Muscle of leg (tissue), 11 donors: ENCODE measurements around the gene RB1. TPM values are rescaled to one million over a fixed set of nuclear protein-coding genes. Genes with fewer than 3 reads are reported as not detected.

Experiments
- DNase-seq: peaks from one replicate; pipeline ENCODE4 v3.0.0; 2013
- H3K27ac ChIP-seq: one replicate; pipeline ENCODE4 v1.5.1; 2013; ENCODE audit warnings: mild to moderate bottlenecking, low read length, control low read depth
- H3K27me3 ChIP-seq: one replicate; pipeline ENCODE4 v1.6.1; 2013; ENCODE audit warnings: low read length; ENCODE audit not compliant: control insufficient read depth, insufficient read depth
- H3K36me3 ChIP-seq: one replicate; pipeline ENCODE4 v1.6.1; 2013; ENCODE audit warnings: low read length; ENCODE audit not compliant: control insufficient read depth, insufficient read depth
- H3K4me1 ChIP-seq: one replicate; pipeline ENCODE4 v1.6.1; 2013; ENCODE audit warnings: low read length; ENCODE audit not compliant: control insufficient read depth, insufficient read depth
- H3K4me3 ChIP-seq: one replicate; pipeline ENCODE4 v1.5.1; 2013; ENCODE audit warnings: low read length, control low read depth
- H3K9me3 ChIP-seq: replicated peaks from 2 replicates; pipeline ENCODE4 v1.6.1; 2013; ENCODE audit warnings: low read depth, low read length; ENCODE audit not compliant: control insufficient read depth
- WGBS: methylation state at CpG from one replicate; pipeline ENCODE4 v1.1.5; 2013; ENCODE audit warnings: missing lambda C conversion rate; ENCODE audit not compliant: insufficient coverage; 5-methylcytosine and 5-hydroxymethylcytosine counted together
- polyA plus RNA-seq, 8 donors: library from polyadenylated mRNA; unstranded; fragments of 120-200 nt; gene quantifications; one replicate each; pipeline versions ENCODE4 v1.2.1 to v1.2.3, GENCODE V29; 2013; ENCODE audit warnings: inconsistent platforms in 1 of 8, low replicate concordance in 1 of 8; ENCODE audit not compliant: insufficient read length in 8 of 8, insufficient read depth in 1 of 8
- total RNA-seq: library from RNA; stranded (reverse); fragments of 120-200 nt; gene quantifications from one replicate; pipeline ENCODE4 v1.2.4, GENCODE V29; 2013

The RB1 gene
- total and polyA plus RNA-seq, 9 donors: 45.0 to 60.3 (median 51.8) TPM

GRCh38 chr13:48489666-48490065 is 186.1 kb downstream of the RB1 start:
- Histone ChIP-seq H3K27me3 (no peaks in the 10 kb centered on the region), H3K9me3 (peaks cover 2% of the 10 kb centered on the region), H3K4me3 (no peak overlapping the region), H3K4me1 (peaks cover 11% of the 10 kb centered on the region), H3K36me3 (peaks cover 11% of the 10 kb centered on the region), H3K27ac (no peak overlapping the region)
- DNase-seq: no peak

GRCh38 chr13:48490241-48490640 is 186.7 kb downstream of the RB1 start:
- Histone ChIP-seq H3K4me1 (peaks cover 11% of the 10 kb centered on the region), H3K4me3 (no peak overlapping the region), H3K27ac (no peak overlapping the region)

GRCh38 chr13:48491423-48492095 is 188.0 kb downstream of the RB1 start:
- peaks cover 2% of the 10 kb centered on the region for H3K9me3 ChIP-seq
- peak overlapping the region; percentile 68 for H3K27ac ChIP-seq
- peak overlapping the region; percentile 1 for H3K4me3 ChIP-seq
- DNase-seq: no peak
- peaks cover 11% of the 10 kb centered on the region for H3K4me1 ChIP-seq
- H3K27me3 ChIP-seq: no peaks in the 10 kb centered on the region
- H3K36me3 ChIP-seq: peaks cover 17% of the 10 kb centered on the region

More at GRCh38 chr13:48490241-48490640, 186.7 kb downstream of the RB1 start:
- Histone ChIP-seq H3K27me3 (no peaks in the 10 kb centered on the region), H3K9me3 (peaks cover 2% of the 10 kb centered on the region), H3K36me3 (peaks cover 11% of the 10 kb centered on the region)
- no CpG with 5 or more reads among the region's 3 CpGs for WGBS
- no peak for DNase-seq

- peak overlapping the region; percentile 2 for H3K4me3 ChIP-seq
- peak overlapping the region; percentile 68 for H3K27ac ChIP-seq
- no peaks in the 10 kb centered on the region for H3K27me3 ChIP-seq
- no peak for DNase-seq
- WGBS: 100% methylated on average over 1 of the region's 1 CpG
- H3K36me3 ChIP-seq: peaks cover 17% of the 10 kb centered on the region
- H3K9me3 ChIP-seq: peaks cover 2% of the 10 kb centered on the region
- peaks cover 11% of the 10 kb centered on the region for H3K4me1 ChIP-seq
Observed at GRCh38 chr13:48492096-48492440, 188.5 kb downstream of the RB1 start.

GRCh38 chr13:48492470-48493065 is 189.0 kb downstream of the RB1 start:
- 52% methylated on average over 16 of the region's 16 CpGs for WGBS
- H3K4me1 ChIP-seq: peaks cover 11% of the 10 kb centered on the region
- H3K4me3 ChIP-seq: peak overlapping the region; percentile 2
- H3K36me3 ChIP-seq: peaks cover 14% of the 10 kb centered on the region
- peak overlapping the region; percentile 68 for H3K27ac ChIP-seq
- no peaks in the 10 kb centered on the region for H3K27me3 ChIP-seq
- peak; percentile 89 for DNase-seq
- peaks cover 2% of the 10 kb centered on the region for H3K9me3 ChIP-seq

GRCh38 chr13:48493066-48493765 is 189.7 kb downstream of the RB1 start:
- Histone ChIP-seq H3K27ac (peak overlapping the region; percentile 52), H3K4me3 (no peak overlapping the region)
- 81% methylated on average over 4 of the region's 4 CpGs for WGBS

GRCh38 chr13:48493851-48494250 is 190.3 kb downstream of the RB1 start:
- H3K4me1 ChIP-seq: peaks cover 11% of the 10 kb centered on the region
- H3K27me3 ChIP-seq: no peaks in the 10 kb centered on the region
- H3K27ac ChIP-seq: no peak overlapping the region
- DNase-seq: no peak
- no CpG with 5 or more reads among the region's 2 CpGs for WGBS
- peaks cover 13% of the 10 kb centered on the region for H3K36me3 ChIP-seq
- H3K9me3 ChIP-seq: no peaks in the 10 kb centered on the region
- H3K4me3 ChIP-seq: no peak overlapping the region

More at GRCh38 chr13:48493066-48493765, 189.7 kb downstream of the RB1 start:
- Histone ChIP-seq H3K4me1 (peaks cover 11% of the 10 kb centered on the region), H3K9me3 (no peaks in the 10 kb centered on the region), H3K36me3 (peaks cover 15% of the 10 kb centered on the region), H3K27me3 (no peaks in the 10 kb centered on the region)
- DNase-seq: no peak

- no CpG with 5 or more reads among the region's 1 CpG for WGBS
- Histone ChIP-seq H3K9me3 (no peaks in the 10 kb centered on the region), H3K36me3 (peaks cover 14% of the 10 kb centered on the region), H3K4me1 (peaks cover 11% of the 10 kb centered on the region), H3K27ac (no peak overlapping the region), H3K27me3 (no peaks in the 10 kb centered on the region), H3K4me3 (no peak overlapping the region)
- DNase-seq: no peak
Observed at GRCh38 chr13:48494874-48495273, 191.3 kb downstream of the RB1 start.

- no peak for DNase-seq
- Histone ChIP-seq H3K4me3 (no peak overlapping the region), H3K27ac (no peak overlapping the region), H3K4me1 (peaks cover 11% of the 10 kb centered on the region), H3K27me3 (no peaks in the 10 kb centered on the region), H3K9me3 (no peaks in the 10 kb centered on the region), H3K36me3 (peaks cover 23% of the 10 kb centered on the region)
- WGBS: no CpG with 5 or more reads among the region's 7 CpGs
Observed at GRCh38 chr13:48496271-48497161, 193.0 kb downstream of the RB1 start.

GRCh38 chr13:48497669-48498068 is 194.1 kb downstream of the RB1 start:
- H3K9me3 ChIP-seq: no peaks in the 10 kb centered on the region
- H3K4me1 ChIP-seq: peaks cover 8% of the 10 kb centered on the region
- H3K27me3 ChIP-seq: no peaks in the 10 kb centered on the region
- no peak overlapping the region for H3K4me3 ChIP-seq
- DNase-seq: no peak
- no peak overlapping the region for H3K27ac ChIP-seq
- WGBS: 100% methylated on average over 2 of the region's 2 CpGs
- peaks cover 23% of the 10 kb centered on the region for H3K36me3 ChIP-seq
